Naive thymus-derived CD4-positive, alpha-beta T cell (primary cell): ENCODE results near the gene COMMD6. TPM values are rescaled to one million over a fixed set of nuclear protein-coding genes. Genes with fewer than 3 reads are reported as not detected.
A peak's percentile ranks its signal among the peaks of the same experiment; 100 is the strongest.

Source experiments
- ATAC-seq: fragments of 150-1000 bp; cut with Tn5 transposase; 2 replicates; pipeline ENCODE4 v1.10.0; 2021; ENCODE audit warnings: mild to moderate bottlenecking, moderate library complexity
- CTCF ChIA-PET: fragments of 350-600 bp; sonication (Branson Sonifier 250); formaldehyde crosslinking; loops from one replicate; lab custom pipeline; 2021; ENCODE audit warnings: antibody characterized with exemption; lab: Charles Lee
- POLR2A ChIA-PET: fragments of 350-600 bp; sonication (Branson Sonifier 250); formaldehyde crosslinking; loops from one replicate; lab custom pipeline; 2021; ENCODE audit warnings: antibody characterized with exemption, inconsistent platforms; lab: Charles Lee
- DNase-seq, 9 donors: peaks; one replicate each; pipeline versions ENCODE4 v3.0.0 to v3.0.0-alpha.2; 2020 to 2022; ENCODE audit warnings: mixed read lengths in 1 of 9
- H3K27ac ChIP-seq: one replicate; pipeline ENCODE4 v1.7.0; 2013; ENCODE audit warnings: mild to moderate bottlenecking, low read depth, low read length, moderate library complexity
- H3K27me3 ChIP-seq, 2 donors: one replicate each; pipeline ENCODE4 v1.7.0; 2013; ENCODE audit warnings: low read length in 2 of 2, mild to moderate bottlenecking in 2 of 2, moderate library complexity in 2 of 2; ENCODE audit not compliant: control insufficient read depth in 2 of 2, insufficient read depth in 2 of 2
- H3K36me3 ChIP-seq, 3 experiments: 1 replicate in 2 of 3; 2 replicates in 1 of 3; pipeline ENCODE4 v1.7.0; 2013; ENCODE audit warnings: low read length in 3 of 3, mild to moderate bottlenecking in 3 of 3, moderate library complexity in 1 of 3; ENCODE audit not compliant: insufficient read depth in 3 of 3, control insufficient read depth in 2 of 3
- H3K4me1 ChIP-seq, 2 donors: one replicate each; pipeline ENCODE4 v1.7.0; 2013; ENCODE audit warnings: low read length in 2 of 2, mild to moderate bottlenecking in 2 of 2, moderate library complexity in 1 of 2; ENCODE audit not compliant: control insufficient read depth in 2 of 2, insufficient read depth in 2 of 2
- H3K4me3 ChIP-seq: 2 replicates; pipeline ENCODE4 v1.7.0; 2013; ENCODE audit warnings: mild to moderate bottlenecking, low read length
- H3K9me3 ChIP-seq, 3 experiments: 1 replicate in 2 of 3; 2 replicates in 1 of 3; pipeline ENCODE4 v1.7.0; 2013; ENCODE audit warnings: low read length in 3 of 3; ENCODE audit not compliant: control insufficient read depth in 2 of 3
- H3K27ac Mint-ChIP-seq, 9 donors: one replicate each; pipeline ENCODE4 v1.8.0; 2020 to 2022; ENCODE audit warnings: mixed read lengths in 9 of 9, mild to moderate bottlenecking in 8 of 9, moderate library complexity in 5 of 9, inconsistent platforms in 2 of 9
- H3K27me3 Mint-ChIP-seq, 5 donors: one replicate each; pipeline ENCODE4 v1.8.0; 2021 to 2022; ENCODE audit warnings: mixed read lengths in 5 of 5, mild to moderate bottlenecking in 1 of 5
- H3K36me3 Mint-ChIP-seq, 5 donors: one replicate each; pipeline ENCODE4 v1.8.0; 2020 to 2022; ENCODE audit warnings: mixed read lengths in 5 of 5, mild to moderate bottlenecking in 3 of 5, inconsistent platforms in 1 of 5
- H3K4me1 Mint-ChIP-seq, 7 donors: one replicate each; pipeline ENCODE4 v1.8.0; 2020 to 2022; ENCODE audit warnings: mixed read lengths in 7 of 7, mild to moderate bottlenecking in 3 of 7, inconsistent platforms in 1 of 7
- H3K4me3 Mint-ChIP-seq, 10 donors: one replicate each; pipeline ENCODE4 v1.8.0; 2020 to 2022; ENCODE audit warnings: mild to moderate bottlenecking in 10 of 10, mixed read lengths in 10 of 10, moderate library complexity in 6 of 10, inconsistent platforms in 2 of 10
- H3K9me3 Mint-ChIP-seq, 11 donors: one replicate each; pipeline ENCODE4 v1.8.0; 2020 to 2022; ENCODE audit warnings: mixed read lengths in 11 of 11, mild to moderate bottlenecking in 4 of 11, inconsistent platforms in 1 of 11, moderate library complexity in 1 of 11
- intact Hi-C, 2 donors: fragments of 100-400 bp; cut with micrococcal nuclease; formaldehyde crosslinking; loops; one replicate each; pipeline ENCODE4 v1.15.1; 2023
- polyA plus RNA-seq, 2 donors: library from polyadenylated mRNA; unstranded; fragments of 300-500 nt; fragmentation: Illumina TruSeq; gene quantifications; one replicate each; pipeline ENCODE4 v1.2.3, GENCODE V29; 2021
- total RNA-seq, 6 experiments: library from RNA in 5 of 6; stranded (reverse) in 5 of 6; gene quantifications; 1 replicate in 5 of 6; 2 replicates in 1 of 6; pipeline ENCODE4 v1.2.3 and lab custom pipeline; 2021 to 2026

The COMMD6 gene
- total RNA-seq (100 to 1,000 TPM; 133 to 241 (median 205) TPM), polyA plus RNA-seq (100 to 1,000 TPM; 440 to 690 TPM), total RNA-seq (lab: John Stamatoyannopoulos, UW) (33.8 reads per million, percentile 62 among the genes with 10 or more reads in this experiment)

DNA sequence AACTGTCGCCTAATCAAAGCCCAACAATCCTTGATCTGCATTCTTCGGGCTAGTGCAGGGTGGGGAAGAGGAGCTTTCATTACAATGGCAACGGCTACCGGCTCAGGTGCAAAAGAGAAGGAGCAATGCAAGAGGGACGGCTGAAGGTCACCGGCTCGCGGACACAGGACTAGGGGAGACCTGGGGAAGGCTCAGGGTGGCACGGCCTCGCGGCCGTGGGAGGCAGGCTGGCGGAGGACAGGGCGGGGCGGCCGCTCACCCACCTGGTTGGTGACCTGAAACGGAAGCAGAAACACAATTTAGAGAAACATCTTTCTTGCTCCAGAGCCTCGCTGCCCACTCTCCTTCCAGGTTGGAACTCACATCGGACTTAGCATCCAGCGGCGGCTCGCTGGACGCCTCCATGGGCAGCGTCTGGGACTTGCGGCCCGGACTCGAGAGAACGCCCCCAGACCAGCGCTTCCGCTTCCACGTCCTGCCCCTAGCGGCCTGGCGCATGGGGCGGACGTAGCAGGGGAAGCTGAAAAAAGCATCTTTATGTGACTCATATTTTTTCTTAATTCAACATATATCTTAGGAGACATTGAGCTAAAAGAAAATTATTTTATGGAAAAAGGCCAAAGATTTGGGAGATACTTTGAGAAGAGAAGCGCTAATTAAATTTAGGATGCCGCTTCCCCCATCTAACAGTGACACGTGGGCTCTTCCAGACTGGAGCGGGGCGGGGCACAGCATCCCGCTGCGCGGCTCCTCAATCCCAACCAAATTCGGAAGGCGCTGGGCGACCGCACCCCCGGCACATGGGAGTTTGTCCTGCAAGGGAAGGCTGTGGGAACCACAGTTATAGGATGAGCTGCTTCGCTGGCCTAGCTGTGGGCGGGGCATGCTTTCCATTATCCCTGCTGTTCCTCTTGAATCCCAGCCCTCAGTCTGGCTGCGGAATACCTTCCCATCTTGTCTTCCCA is at the start of gene COMMD6:
TSS of gene COMMD6 (minus strand) at position 441 of the 965 bp plus-strand sequence. CDS start at position 405, 36 bp downstream.
- Mint-ChIP-seq H3K27me3 (no peaks in the 10 kb centered on the region), H3K9me3 (no peaks in the 10 kb centered on the region), H3K4me3 (peak within 1 kb of the TSS; percentile 88 to 100 (median 98)), H3K27ac (peak within 1 kb of the TSS; percentile 83 to 98 (median 95)), H3K36me3 (peaks cover 5 to 20% (median 10%) of the 10 kb centered on the region in 5 donors), H3K4me1 (peaks cover 28 to 57% (median 45%) of the 10 kb centered on the region in 7 donors)
- Histone ChIP-seq H3K4me1 (peaks cover 12 to 26% of the 10 kb centered on the region in 2 donors), H3K4me3 (peak within 1 kb of the TSS; percentile 96), H3K9me3 (no peaks in the 10 kb centered on the region), H3K27me3 (no peaks in the 10 kb centered on the region), H3K36me3 (peaks cover 0 to 9% (median 0%) of the 10 kb centered on the region in 3 experiments), H3K27ac (peak within 1 kb of the TSS; percentile 85)
- ATAC-seq: peak; percentile 93
- ChIA-PET POLR2A (interaction anchor here (0.6 to 1.2 kb wide), 5 partner anchors 8 to 210 kb away, joined by 3 to 8 read pairs (median 3); partner anchors contain the start of gene UCHL3), CTCF (interaction anchor here (0.6 to 1.3 kb wide), 3 partner anchors 8 to 13 kb away, joined by 3 to 6 read pairs (median 3); no protein-coding TSS in a partner anchor)
- DNase-seq: peak; percentile 46 to 77 (median 65)
- intact Hi-C loops: loop anchor here (1.0 to 10.0 kb wide), 8 partner anchors 8 to 1833 kb away; partner anchors contain the start of genes UCHL3 (in 2 of the 2), LMO7 (in 1 of the 2), MYCBP2 (in 1 of the 2) and TBC1D4 (in 1 of the 2)

DNA sequence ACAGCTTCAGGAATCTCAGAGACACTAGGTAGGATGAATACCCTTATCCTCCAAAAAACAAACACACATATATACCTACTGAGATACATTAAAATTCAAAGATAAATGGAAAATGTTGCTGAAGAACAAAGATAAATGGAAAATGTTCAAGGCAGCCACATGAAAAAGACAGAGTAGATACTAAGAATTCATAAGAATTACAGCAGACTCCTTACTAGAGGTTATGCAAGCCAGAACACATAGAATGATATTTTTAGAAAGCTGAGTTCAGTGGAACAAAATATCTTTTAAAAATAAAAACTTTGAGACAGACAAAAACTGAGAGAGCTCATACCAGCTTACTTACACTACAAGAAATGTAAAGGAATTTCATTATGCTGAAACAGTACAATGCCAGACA is 47.5 kb upstream of the COMMD6 start:
- Mint-ChIP-seq H3K4me3 (no peak overlapping the region), H3K27me3 (no peaks in the 10 kb centered on the region), H3K4me1 (peaks cover 0 to 10% (median 4%) of the 10 kb centered on the region in 7 donors), H3K36me3 (peaks cover 19 to 78% (median 61%) of the 10 kb centered on the region in 5 donors), H3K9me3 (peaks cover 2 to 17% (median 11%) of the 10 kb centered on the region in 11 donors), H3K27ac (no peak overlapping the region)
- intact Hi-C loops: no loop called here
- no peaks in the 10 kb centered on the region for H3K27me3 ChIP-seq
- POLR2A ChIA-PET: no interaction called here
- H3K4me1 ChIP-seq: no peaks in the 10 kb centered on the region
- ATAC-seq (no peak), DNase-seq (no peak)
- peaks cover 0 to 8% (median 0%) of the 10 kb centered on the region in 3 experiments for H3K36me3 ChIP-seq
- no peaks in the 10 kb centered on the region for H3K9me3 ChIP-seq
- CTCF ChIA-PET: no interaction called here
- H3K4me3 ChIP-seq: no peak overlapping the region
- H3K27ac ChIP-seq: no peak overlapping the region

DNA sequence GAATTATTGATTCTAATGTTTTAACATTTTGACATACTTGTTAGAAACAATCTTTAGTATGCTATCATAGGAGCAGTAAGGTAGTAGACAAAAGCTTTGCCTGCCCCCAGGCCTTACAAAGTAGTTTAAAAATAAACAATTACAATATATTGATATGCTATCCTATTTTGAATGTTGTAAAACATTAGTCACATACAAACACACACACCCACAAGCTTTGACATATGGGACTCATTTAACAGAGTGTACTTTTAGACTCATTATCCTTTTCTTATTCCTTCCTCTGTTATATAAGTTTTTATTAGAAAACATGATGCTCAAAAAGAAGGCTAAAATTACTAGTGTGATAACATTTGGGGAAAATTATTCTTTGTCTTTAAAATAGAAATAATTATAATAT is 45.5 kb upstream of the COMMD6 start:
- no peak for ATAC-seq
- Mint-ChIP-seq H3K27me3 (no peaks in the 10 kb centered on the region), H3K36me3 (peaks cover 14 to 63% (median 60%) of the 10 kb centered on the region in 5 donors), H3K9me3 (peaks cover 0 to 17% (median 11%) of the 10 kb centered on the region in 11 donors), H3K4me1 (peaks cover 0 to 10% (median 4%) of the 10 kb centered on the region in 7 donors), H3K4me3 (no peak overlapping the region), H3K27ac (no peak overlapping the region)
- intact Hi-C loops: no loop called here
- CTCF ChIA-PET: no interaction called here
- peaks cover 0 to 4% (median 0%) of the 10 kb centered on the region in 3 experiments for H3K36me3 ChIP-seq
- H3K9me3 ChIP-seq: no peaks in the 10 kb centered on the region
- POLR2A ChIA-PET: no interaction called here
- no peaks in the 10 kb centered on the region for H3K4me1 ChIP-seq
- no peak overlapping the region for H3K27ac ChIP-seq
- no peak for DNase-seq
- no peaks in the 10 kb centered on the region for H3K27me3 ChIP-seq
- no peak overlapping the region for H3K4me3 ChIP-seq

DNA sequence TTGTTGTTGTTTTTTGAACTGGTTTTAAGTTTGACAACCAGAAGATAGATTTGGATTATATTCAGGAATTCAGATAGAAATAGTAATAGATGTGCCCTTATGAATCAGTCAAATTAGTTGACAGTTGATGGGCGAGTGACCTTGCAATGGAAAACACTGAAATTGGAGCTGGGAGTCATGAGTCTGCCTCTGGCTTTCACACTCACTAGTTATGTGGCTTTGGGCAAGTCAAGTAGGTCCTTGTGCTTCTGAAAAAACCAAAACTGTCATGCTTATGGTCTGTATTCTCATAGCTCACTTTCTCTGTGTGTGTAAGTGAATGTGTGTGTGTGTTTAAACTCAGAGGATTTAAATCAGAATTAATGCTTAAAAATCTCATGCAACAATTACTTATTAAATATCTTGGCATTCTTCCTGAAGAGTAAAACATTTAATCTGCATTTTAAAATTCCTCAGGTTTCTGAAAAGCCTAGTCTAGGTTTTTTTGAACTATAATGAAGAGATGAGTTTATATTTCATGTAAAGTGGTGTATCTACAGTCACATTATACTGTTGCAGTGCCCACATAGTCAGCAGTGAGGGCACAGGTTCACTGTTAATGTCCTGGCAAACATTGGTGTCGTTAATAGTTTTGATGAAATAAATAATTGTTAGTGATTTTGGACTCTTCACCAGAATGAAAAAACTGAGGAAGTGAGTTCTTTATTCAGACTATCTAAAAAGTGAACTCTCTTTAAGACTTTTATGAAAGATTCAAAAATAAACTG is 44.4 kb upstream of the COMMD6 start:
- H3K27ac Mint-ChIP-seq: no peak overlapping the region
- no peak overlapping the region for H3K4me3 ChIP-seq
- DNase-seq (no peak), ATAC-seq (no peak)
- peaks cover 0 to 4% (median 0%) of the 10 kb centered on the region in 3 experiments for H3K36me3 ChIP-seq
- POLR2A ChIA-PET: no interaction called here
- CTCF ChIA-PET: no interaction called here
- intact Hi-C loops: no loop called here
- H3K27me3 ChIP-seq: no peaks in the 10 kb centered on the region
- peaks cover 2 to 17% (median 10%) of the 10 kb centered on the region in 7 donors for H3K4me1 Mint-ChIP-seq
- no peaks in the 10 kb centered on the region for H3K27me3 Mint-ChIP-seq
- peaks cover 0 to 17% (median 11%) of the 10 kb centered on the region in 11 donors for H3K9me3 Mint-ChIP-seq
- H3K9me3 ChIP-seq: no peaks in the 10 kb centered on the region
- H3K4me1 ChIP-seq: no peaks in the 10 kb centered on the region
- H3K27ac ChIP-seq: no peak overlapping the region
- H3K36me3 Mint-ChIP-seq: peaks cover 14 to 60% (median 53%) of the 10 kb centered on the region in 5 donors
- no peak overlapping the region for H3K4me3 Mint-ChIP-seq

DNA sequence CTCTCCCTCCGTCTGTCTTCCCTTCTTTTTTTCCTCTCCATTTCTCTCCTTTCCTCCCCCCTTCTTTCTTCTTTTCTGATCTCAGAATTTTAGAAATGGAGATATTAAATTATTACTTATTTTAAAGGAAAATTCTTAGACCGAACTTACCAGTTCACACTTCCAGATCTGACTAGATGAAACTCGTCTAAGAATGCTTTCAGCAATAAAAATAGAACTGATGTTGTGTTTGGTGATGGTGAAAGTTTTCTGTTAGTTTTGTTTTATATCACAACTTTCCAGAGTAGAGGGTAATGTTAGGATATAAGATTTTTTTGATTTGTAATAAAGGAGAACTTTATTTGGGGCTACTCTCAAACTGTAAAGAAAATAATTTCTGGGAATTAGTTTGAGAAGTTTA is 41.9 kb upstream of the COMMD6 start:
- Histone ChIP-seq H3K4me3 (no peak overlapping the region), H3K27me3 (no peaks in the 10 kb centered on the region), H3K27ac (no peak overlapping the region), H3K36me3 (peaks cover 0 to 18% (median 0%) of the 10 kb centered on the region in 3 experiments), H3K9me3 (no peaks in the 10 kb centered on the region), H3K4me1 (no peaks in the 10 kb centered on the region)
- Mint-ChIP-seq H3K27me3 (no peaks in the 10 kb centered on the region), H3K36me3 (peaks cover 16 to 59% (median 49%) of the 10 kb centered on the region in 5 donors), H3K9me3 (peaks cover 0 to 12% (median 7%) of the 10 kb centered on the region in 11 donors), H3K27ac (no peak overlapping the region), H3K4me3 (no peak overlapping the region), H3K4me1 (peaks cover 0 to 21% (median 13%) of the 10 kb centered on the region in 7 donors)
- POLR2A ChIA-PET: no interaction called here
- CTCF ChIA-PET: no interaction called here
- DNase-seq (no peak), ATAC-seq (no peak)
- intact Hi-C loops: no loop called here

DNA sequence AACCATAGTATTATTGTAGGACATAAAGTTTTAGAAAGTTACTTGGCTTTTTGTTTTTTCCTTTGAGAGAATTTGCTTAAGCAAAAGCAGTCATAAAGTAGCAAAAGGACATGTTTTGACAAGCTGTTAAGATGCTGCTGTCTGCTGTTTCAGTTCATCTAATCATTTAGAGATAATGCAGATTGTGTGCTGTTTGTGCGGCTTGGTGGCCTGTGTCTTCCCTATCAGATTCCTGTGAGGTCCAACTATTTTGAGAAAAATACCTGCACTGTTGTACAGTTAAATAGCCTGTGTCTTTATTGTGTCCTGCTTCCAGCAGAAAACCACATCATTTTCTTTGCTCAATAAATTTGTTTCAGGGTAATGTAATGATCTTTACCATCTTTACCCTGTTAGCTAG is 31.9 kb upstream of the COMMD6 start:
- Mint-ChIP-seq H3K4me1 (peaks cover 4 to 9% (median 5%) of the 10 kb centered on the region in 7 donors), H3K9me3 (peaks cover 0 to 3% (median 0%) of the 10 kb centered on the region in 11 donors), H3K27ac (no peak overlapping the region), H3K4me3 (no peak overlapping the region), H3K27me3 (no peaks in the 10 kb centered on the region), H3K36me3 (peaks cover 20 to 72% (median 48%) of the 10 kb centered on the region in 5 donors)
- no peak overlapping the region for H3K27ac ChIP-seq
- H3K4me1 ChIP-seq: no peaks in the 10 kb centered on the region
- peaks cover 5 to 35% (median 14%) of the 10 kb centered on the region in 3 experiments for H3K36me3 ChIP-seq
- DNase-seq (no peak), ATAC-seq (no peak)
- ChIA-PET POLR2A (no interaction called here), CTCF (no interaction called here)
- H3K9me3 ChIP-seq: no peaks in the 10 kb centered on the region
- H3K4me3 ChIP-seq: no peak overlapping the region
- no peaks in the 10 kb centered on the region for H3K27me3 ChIP-seq
- intact Hi-C loops: no loop called here
